ENCODE data around the gene RAET1E.
"Not testable (repeated sequence)": the region's sequence is repeated elsewhere in the genome, so short reads cannot be mapped to it uniquely, and the experiment has no call there.

Gene RAET1E

GRCh38 chr6:149855741-149856140 lies 42.2 kb downstream of the RAET1E start:
- Histone ChIP-seq H3K27ac (ENCODE audit: low read length) (no peak overlapping the region), H3K4me1 (ENCODE audit: insufficient read depth, low read length) (peaks cover 19% of the 10 kb centered on the region), H3K9me3 (ENCODE audit: insufficient read depth, low read depth, low read length) (no peaks in the 10 kb centered on the region), H3K4me3 (ENCODE audit: low read length) (no peak overlapping the region), H3K36me3 (ENCODE audit: insufficient read depth, low read depth, low read length) (no peaks in the 10 kb centered on the region), H3K9ac (ENCODE audit: low read depth, low read length) (no peak overlapping the region), H3K27me3 (ENCODE audit: insufficient read depth, low read length) (peaks cover 4% of the 10 kb centered on the region; the same call in 1 of the 2 replicates)

GRCh38 chr6:149855040-149855654 lies 42.8 kb downstream of the RAET1E start:
- Histone ChIP-seq H3K27ac (ENCODE audit: low read length) (no peak overlapping the region), H3K4me1 (ENCODE audit: insufficient read depth, low read length) (peaks cover 13% of the 10 kb centered on the region), H3K27me3 (ENCODE audit: insufficient read depth, low read length) (no peaks in the 10 kb centered on the region), H3K9ac (ENCODE audit: low read depth, low read length) (no peak overlapping the region), H3K9me3 (ENCODE audit: insufficient read depth, low read depth, low read length) (no peaks in the 10 kb centered on the region), H3K4me3 (ENCODE audit: low read length) (no peak overlapping the region), H3K36me3 (ENCODE audit: insufficient read depth, low read depth, low read length) (no peaks in the 10 kb centered on the region)

- Histone ChIP-seq H3K27ac (ENCODE audit: low read length) (no peak overlapping the region), H3K4me1 (ENCODE audit: insufficient read depth, low read length) (peaks cover 13% of the 10 kb centered on the region; the same call in 1 of the 2 replicates), H3K9me3 (ENCODE audit: insufficient read depth, low read depth, low read length) (no peaks in the 10 kb centered on the region), H3K27me3 (ENCODE audit: insufficient read depth, low read length) (no peaks in the 10 kb centered on the region), H3K36me3 (ENCODE audit: insufficient read depth, low read depth, low read length) (no peaks in the 10 kb centered on the region), H3K9ac (ENCODE audit: low read depth, low read length) (no peak overlapping the region), H3K4me3 (ENCODE audit: low read length) (no peak overlapping the region)
Observed at GRCh38 chr6:149854532-149854931, 43.4 kb downstream of the RAET1E start.

- peaks cover 13% of the 10 kb centered on the region; the same call in 1 of the 2 replicates for H3K4me1 ChIP-seq (ENCODE audit: insufficient read depth, low read length)
- not testable (repeated sequence) for H3K9ac ChIP-seq (ENCODE audit: low read depth, low read length); H3K4me3 ChIP-seq (ENCODE audit: low read length); H3K27ac ChIP-seq (ENCODE audit: low read length); H3K9me3 ChIP-seq (ENCODE audit: insufficient read depth, low read depth, low read length); H3K27me3 ChIP-seq (ENCODE audit: insufficient read depth, low read length); H3K36me3 ChIP-seq (ENCODE audit: insufficient read depth, low read depth, low read length)
Observed at GRCh38 chr6:149854017-149854416, 43.9 kb downstream of the RAET1E start.

GRCh38 chr6:149852881-149853280 lies 45.0 kb downstream of the RAET1E start:
- Histone ChIP-seq H3K36me3 (ENCODE audit: insufficient read depth, low read depth, low read length) (no peaks in the 10 kb centered on the region), H3K9ac (ENCODE audit: low read depth, low read length) (no peak overlapping the region), H3K27me3 (ENCODE audit: insufficient read depth, low read length) (no peaks in the 10 kb centered on the region), H3K9me3 (ENCODE audit: insufficient read depth, low read depth, low read length) (no peaks in the 10 kb centered on the region), H3K27ac (ENCODE audit: low read length) (no peak overlapping the region), H3K4me1 (ENCODE audit: insufficient read depth, low read length) (peaks cover 13% of the 10 kb centered on the region; the same call in 1 of the 2 replicates), H3K4me3 (ENCODE audit: low read length) (no peak overlapping the region)

- Histone ChIP-seq H3K36me3 (ENCODE audit: insufficient read depth, low read depth, low read length) (no peaks in the 10 kb centered on the region), H3K4me1 (ENCODE audit: insufficient read depth, low read length) (peaks cover 13% of the 10 kb centered on the region; the same call in 1 of the 2 replicates), H3K4me3 (ENCODE audit: low read length) (no peak overlapping the region), H3K9me3 (ENCODE audit: insufficient read depth, low read depth, low read length) (no peaks in the 10 kb centered on the region), H3K27ac (ENCODE audit: low read length) (no peak overlapping the region), H3K9ac (ENCODE audit: low read depth, low read length) (no peak overlapping the region), H3K27me3 (ENCODE audit: insufficient read depth, low read length) (no peaks in the 10 kb centered on the region)
Observed at GRCh38 chr6:149852180-149852579, 45.7 kb downstream of the RAET1E start.

- Histone ChIP-seq H3K9me3 (ENCODE audit: insufficient read depth, low read depth, low read length) (no peaks in the 10 kb centered on the region), H3K4me1 (ENCODE audit: insufficient read depth, low read length) (peaks cover 13% of the 10 kb centered on the region; the same call in 1 of the 2 replicates), H3K27me3 (ENCODE audit: insufficient read depth, low read length) (no peaks in the 10 kb centered on the region), H3K36me3 (ENCODE audit: insufficient read depth, low read depth, low read length) (no peaks in the 10 kb centered on the region), H3K27ac (ENCODE audit: low read length) (no peak overlapping the region), H3K9ac (ENCODE audit: low read depth, low read length) (no peak overlapping the region), H3K4me3 (ENCODE audit: low read length) (no peak overlapping the region)
Observed at GRCh38 chr6:149851461-149852110, 46.3 kb downstream of the RAET1E start.

GRCh38 chr6:149848343-149848742 lies 49.6 kb downstream of the RAET1E start:
- H3K27ac ChIP-seq (ENCODE audit: low read length); H3K4me3 ChIP-seq (ENCODE audit: low read length); H3K9ac ChIP-seq (ENCODE audit: low read depth, low read length); H3K36me3 ChIP-seq (ENCODE audit: insufficient read depth, low read depth, low read length); H3K27me3 ChIP-seq (ENCODE audit: insufficient read depth, low read length); H3K9me3 ChIP-seq (ENCODE audit: insufficient read depth, low read depth, low read length); H3K4me1 ChIP-seq (ENCODE audit: insufficient read depth, low read length): not testable (repeated sequence)

Data from iPS-20b (cell line).